Panc1 (cell line): ENCODE results near the gene FAM43B. TPM values are rescaled to one million over a fixed set of nuclear protein-coding genes. Genes with fewer than 3 reads are reported as not detected.

Experiments
- ATAC-seq: fragments of 200-7000 bp; cut with Tn5 transposase; 2 replicates; pipeline ENCODE4 v1.9.1; 2020; ENCODE audit warnings: mild to moderate bottlenecking, moderate library complexity
- BruUV-seq: library from RNA; stranded (reverse); fragments of 400-500 nt; replicated peaks from 2 replicates; lab custom pipeline; 2021; lab: Mats Ljungman, UMichigan
- CTCF ChIA-PET: fragments of 300-600 bp; sonication (Branson Sonifier 250); formaldehyde crosslinking; loops from one replicate; lab custom pipeline; 2022; ENCODE audit warnings: antibody characterized with exemption; lab: Charles Lee
- POLR2A ChIA-PET: fragments of 300-600 bp; sonication (Branson Sonifier 250); formaldehyde crosslinking; loops from one replicate; lab custom pipeline; 2022; ENCODE audit warnings: antibody characterized with exemption; lab: Charles Lee
- DNase-seq: peaks from one replicate; pipeline ENCODE4 v3.0.0-alpha.2; 2010; ENCODE audit warnings: low read depth, low spot score
- H3K27ac ChIP-seq: 2 replicates; pipeline ENCODE4 v1.5.1; 2011; ENCODE audit warnings: mild to moderate bottlenecking, low read length, inconsistent platforms
- H3K27me3 ChIP-seq: fragments of 200-500 bp; sonication (Bioruptor generic); 2 replicates; pipeline ENCODE4 v1.6.0; 2014; ENCODE audit warnings: low read length, inconsistent platforms; ENCODE audit not compliant: control insufficient read depth, insufficient read depth
- H3K36me3 ChIP-seq: fragments of 200-500 bp; sonication (Bioruptor generic); 2 replicates; pipeline ENCODE4 v1.5.1; 2014; ENCODE audit warnings: inconsistent platforms, mild to moderate bottlenecking, low read length, moderate library complexity; ENCODE audit not compliant: control insufficient read depth, insufficient read depth
- H3K4me1 ChIP-seq: 2 replicates; pipeline ENCODE4 v1.5.1; 2011; ENCODE audit warnings: inconsistent platforms, mild to moderate bottlenecking, low read length, moderate library complexity; ENCODE audit not compliant: control insufficient read depth, insufficient read depth
- H3K4me3 ChIP-seq, 2 experiments: 2 replicates each; pipeline ENCODE4 v1.5.1; 2011 to 2012; ENCODE audit warnings: low read depth in 2 of 2, low read length in 2 of 2, mild to moderate bottlenecking in 2 of 2, inconsistent platforms in 1 of 2, moderate library complexity in 1 of 2
- H3K9me3 ChIP-seq: fragments of 200-500 bp; sonication (Bioruptor generic); 2 replicates; pipeline ENCODE4 v1.5.1; 2014; ENCODE audit warnings: low read depth, mild to moderate bottlenecking, inconsistent platforms, low read length, moderate library complexity; ENCODE audit not compliant: control insufficient read depth, insufficient read depth
- POLR2AphosphoS5 ChIP-seq: IDR thresholded peaks from 2 replicates; pipeline ENCODE4 v1.6.1; 2012; ENCODE audit warnings: mild to moderate bottlenecking, low read depth, low read length, moderate library complexity
- SIN3A ChIP-seq: IDR thresholded peaks from 2 replicates; pipeline ENCODE4 v1.6.1; 2012; ENCODE audit warnings: low read depth, mild to moderate bottlenecking, low read length, moderate library complexity, borderline replicate concordance; ENCODE audit not compliant: insufficient read depth
- TCF7L2 ChIP-seq: IDR thresholded peaks from 2 replicates; pipeline ENCODE4 v1.6.1; 2011; ENCODE audit warnings: mild to moderate bottlenecking, low read depth, low read length, inconsistent platforms
- in situ Hi-C: cut with HindIII; loops from 2 replicates; pipeline ENCODE4 v1.10.0; 2016; ENCODE audit warnings: low sequenced_read_pairs, low pct_unique_long_range_greater_than_20kb
- intact Hi-C: fragments of 100-400 bp; cut with micrococcal nuclease; formaldehyde crosslinking; loops from one replicate; pipeline ENCODE4 v1.10.0; 2022; ENCODE audit not compliant: unreplicated experiment
- total RNA-seq: library from RNA; stranded (reverse); gene quantifications from one replicate; pipeline ENCODE4 v1.2.1, GENCODE V29; 2021; ENCODE audit not compliant: unreplicated experiment
- TF ChIP-seq, protein P1 (sequence below): fragments of 450-650 bp; IDR thresholded peaks from 2 replicates; pipeline ENCODE4 v1.5.1; 2017; ENCODE audit warnings: mild to moderate bottlenecking
- TF ChIP-seq, protein P2 (sequence below), 2 experiments: IDR thresholded peaks; 2 replicates each; pipeline ENCODE4 v1.6.1; 2011 to 2012; ENCODE audit warnings: low read depth in 2 of 2, control low read depth in 1 of 2, low read length in 1 of 2, mild to moderate bottlenecking in 1 of 2, moderate library complexity in 1 of 2; ENCODE audit not compliant: insufficient read depth in 1 of 2

Gene FAM43B
- total RNA-seq, 1 experiment from 2014 or later, result 3.0 TPM

DNA sequence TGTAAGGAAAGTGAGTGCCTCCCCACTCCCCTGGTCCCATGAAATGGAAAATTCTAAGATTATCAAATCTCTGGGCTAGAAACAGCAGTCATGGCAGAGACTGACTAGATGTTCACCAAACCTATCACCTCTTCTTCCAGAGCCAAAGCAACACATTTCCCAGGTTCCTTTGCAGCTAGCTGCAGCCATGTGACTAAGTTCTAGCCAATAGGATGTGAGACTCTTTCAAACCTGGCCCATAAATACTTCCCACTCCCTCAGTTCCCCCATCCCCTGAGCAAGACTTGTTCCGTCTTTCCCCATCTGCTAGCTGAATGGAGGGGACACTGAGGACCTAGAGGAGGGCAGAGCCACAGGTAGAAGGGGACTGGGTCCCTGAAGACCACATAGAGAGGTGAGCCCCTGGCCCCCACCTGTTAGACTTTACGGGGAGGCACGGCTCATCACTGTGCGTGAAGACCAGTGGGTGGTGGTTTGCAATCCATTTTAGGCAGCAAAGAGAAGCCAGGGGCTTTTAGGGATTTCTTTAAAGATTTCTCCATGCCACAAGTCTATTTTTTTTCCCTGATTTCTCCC, 17.2 kb downstream of the FAM43B start:
- Histone ChIP-seq H3K27ac (no peak overlapping the region), H3K36me3 (no peaks in the 10 kb centered on the region), H3K9me3 (peaks cover 5% of the 10 kb centered on the region; the same call in 1 of the 2 replicates), H3K4me1 (no peaks in the 10 kb centered on the region), H3K27me3 (no peaks in the 10 kb centered on the region), H3K4me3 (no peak overlapping the region)
- POLR2A ChIA-PET, result no interaction called here
- no peak for TF ChIP-seq TCF7L2
- TF ChIP-seq, protein P1, sequence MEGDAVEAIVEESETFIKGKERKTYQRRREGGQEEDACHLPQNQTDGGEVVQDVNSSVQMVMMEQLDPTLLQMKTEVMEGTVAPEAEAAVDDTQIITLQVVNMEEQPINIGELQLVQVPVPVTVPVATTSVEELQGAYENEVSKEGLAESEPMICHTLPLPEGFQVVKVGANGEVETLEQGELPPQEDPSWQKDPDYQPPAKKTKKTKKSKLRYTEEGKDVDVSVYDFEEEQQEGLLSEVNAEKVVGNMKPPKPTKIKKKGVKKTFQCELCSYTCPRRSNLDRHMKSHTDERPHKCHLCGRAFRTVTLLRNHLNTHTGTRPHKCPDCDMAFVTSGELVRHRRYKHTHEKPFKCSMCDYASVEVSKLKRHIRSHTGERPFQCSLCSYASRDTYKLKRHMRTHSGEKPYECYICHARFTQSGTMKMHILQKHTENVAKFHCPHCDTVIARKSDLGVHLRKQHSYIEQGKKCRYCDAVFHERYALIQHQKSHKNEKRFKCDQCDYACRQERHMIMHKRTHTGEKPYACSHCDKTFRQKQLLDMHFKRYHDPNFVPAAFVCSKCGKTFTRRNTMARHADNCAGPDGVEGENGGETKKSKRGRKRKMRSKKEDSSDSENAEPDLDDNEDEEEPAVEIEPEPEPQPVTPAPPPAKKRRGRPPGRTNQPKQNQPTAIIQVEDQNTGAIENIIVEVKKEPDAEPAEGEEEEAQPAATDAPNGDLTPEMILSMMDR, result no peak
- no peak for TF ChIP-seq POLR2AphosphoS5
- no peak for TF ChIP-seq SIN3A
- in situ Hi-C loops (no loop called here), intact Hi-C loops (no loop called here)
- ATAC-seq (no peak), DNase-seq (no peak)
- no TSS peak for BruUV-seq
- CTCF ChIA-PET, result no interaction called here

DNA sequence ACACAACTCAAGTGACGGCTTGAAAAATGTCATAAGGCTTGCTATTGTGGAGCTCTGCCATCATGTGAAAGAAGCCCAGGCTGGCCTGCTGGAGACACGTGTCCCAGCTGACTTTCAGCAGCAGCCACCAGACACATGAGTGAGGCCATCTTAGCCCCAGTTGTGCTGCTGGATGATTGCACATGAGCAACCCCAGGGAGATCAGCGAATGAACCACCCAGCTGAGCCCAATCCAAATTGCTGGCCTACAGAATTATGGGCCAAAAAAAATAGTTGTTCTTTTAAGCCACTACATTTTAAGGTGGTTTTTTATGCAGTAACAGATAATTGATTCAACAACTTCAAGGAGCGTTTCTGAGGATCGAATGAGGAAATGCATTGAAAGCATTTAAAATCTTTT, 19.1 kb downstream of the FAM43B start:
- ChIA-PET POLR2A (no interaction called here), CTCF (no interaction called here)
- no peak overlapping the region for H3K4me3 ChIP-seq
- no peaks in the 10 kb centered on the region for H3K36me3 ChIP-seq
- no peaks in the 10 kb centered on the region for H3K27me3 ChIP-seq
- intact Hi-C loops (no loop called here), in situ Hi-C loops (no loop called here)
- H3K4me1 ChIP-seq, result 0 out of 2 replicates have a peak, but pooled peaks cover 3% of the 10 kb centered on the region
- no peak for TF ChIP-seq TCF7L2
- TF ChIP-seq, protein P2, sequence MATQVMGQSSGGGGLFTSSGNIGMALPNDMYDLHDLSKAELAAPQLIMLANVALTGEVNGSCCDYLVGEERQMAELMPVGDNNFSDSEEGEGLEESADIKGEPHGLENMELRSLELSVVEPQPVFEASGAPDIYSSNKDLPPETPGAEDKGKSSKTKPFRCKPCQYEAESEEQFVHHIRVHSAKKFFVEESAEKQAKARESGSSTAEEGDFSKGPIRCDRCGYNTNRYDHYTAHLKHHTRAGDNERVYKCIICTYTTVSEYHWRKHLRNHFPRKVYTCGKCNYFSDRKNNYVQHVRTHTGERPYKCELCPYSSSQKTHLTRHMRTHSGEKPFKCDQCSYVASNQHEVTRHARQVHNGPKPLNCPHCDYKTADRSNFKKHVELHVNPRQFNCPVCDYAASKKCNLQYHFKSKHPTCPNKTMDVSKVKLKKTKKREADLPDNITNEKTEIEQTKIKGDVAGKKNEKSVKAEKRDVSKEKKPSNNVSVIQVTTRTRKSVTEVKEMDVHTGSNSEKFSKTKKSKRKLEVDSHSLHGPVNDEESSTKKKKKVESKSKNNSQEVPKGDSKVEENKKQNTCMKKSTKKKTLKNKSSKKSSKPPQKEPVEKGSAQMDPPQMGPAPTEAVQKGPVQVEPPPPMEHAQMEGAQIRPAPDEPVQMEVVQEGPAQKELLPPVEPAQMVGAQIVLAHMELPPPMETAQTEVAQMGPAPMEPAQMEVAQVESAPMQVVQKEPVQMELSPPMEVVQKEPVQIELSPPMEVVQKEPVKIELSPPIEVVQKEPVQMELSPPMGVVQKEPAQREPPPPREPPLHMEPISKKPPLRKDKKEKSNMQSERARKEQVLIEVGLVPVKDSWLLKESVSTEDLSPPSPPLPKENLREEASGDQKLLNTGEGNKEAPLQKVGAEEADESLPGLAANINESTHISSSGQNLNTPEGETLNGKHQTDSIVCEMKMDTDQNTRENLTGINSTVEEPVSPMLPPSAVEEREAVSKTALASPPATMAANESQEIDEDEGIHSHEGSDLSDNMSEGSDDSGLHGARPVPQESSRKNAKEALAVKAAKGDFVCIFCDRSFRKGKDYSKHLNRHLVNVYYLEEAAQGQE (IDR thresholded peaks at IDR 0.05; ENCODE audit: insufficient read depth in 1 of 2, low read depth in 2 of 2, low read length in 1 of 2), result no peak
- no peak for TF ChIP-seq SIN3A
- TF ChIP-seq POLR2AphosphoS5, result no peak
- TF ChIP-seq, protein P1, result no peak
- no peak for ATAC-seq
- peaks cover 5% of the 10 kb centered on the region; the same call in 1 of the 2 replicates for H3K9me3 ChIP-seq
- no peak overlapping the region for H3K27ac ChIP-seq
- no TSS peak for BruUV-seq
- DNase-seq, result no peak
